ENCODE measurements around the gene FKBP15.
"Not testable (repeated sequence)": the region's sequence is repeated elsewhere in the genome, so short reads cannot be mapped to it uniquely, and the experiment has no call there.

Gene FKBP15

DNA sequence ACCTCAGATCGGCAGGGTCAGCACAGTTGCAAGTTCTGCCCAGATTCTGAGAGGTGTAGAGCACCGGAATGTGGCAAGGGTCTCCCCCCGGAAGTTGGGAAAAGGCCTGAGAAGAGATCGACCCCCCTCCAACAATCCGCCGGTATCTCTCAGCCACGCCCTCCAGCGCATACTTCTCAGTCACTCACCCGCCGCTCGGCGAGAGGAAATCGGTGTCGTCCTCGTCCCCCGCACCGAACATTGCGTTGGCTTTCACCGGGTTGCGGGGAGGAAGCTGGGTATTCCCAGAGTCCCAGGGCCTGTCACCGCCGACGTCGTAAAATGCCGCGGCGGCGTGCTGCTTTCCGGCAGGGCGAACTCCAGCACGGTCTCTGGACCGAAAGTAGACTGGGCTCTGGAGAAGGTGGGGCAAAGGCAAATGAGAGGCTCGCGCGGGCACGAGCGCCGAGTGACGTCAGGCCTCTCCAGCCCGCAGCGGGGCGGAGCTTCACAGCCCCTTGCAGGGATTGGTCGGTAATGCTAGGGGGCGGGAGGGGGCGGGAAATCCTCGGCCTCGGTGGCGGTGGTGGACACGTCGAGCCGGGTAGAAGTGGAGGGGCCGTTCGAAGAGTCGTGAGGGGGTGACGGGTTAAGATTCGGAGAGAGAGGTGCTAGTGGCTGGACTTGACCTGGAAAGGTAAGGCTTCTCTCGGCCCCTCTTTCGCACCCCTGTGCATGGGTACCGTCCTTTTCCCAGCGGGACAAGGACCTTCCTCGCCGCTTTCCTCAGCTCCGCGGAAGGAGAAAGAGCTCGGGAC lies at the start of gene FKBP15, which contains the start of gene SLC31A1:
FKBP15 (minus strand) TSS at position 275 of the 797 bp plus-strand sequence; CDS start at position 241, 34 bp downstream.
SLC31A1 (plus strand) TSS at position 542 of the 797 bp plus-strand sequence. CDS start 34,605 bp downstream, outside the sequence.
- peak; percentile 96 to 97 for DNase-seq (ENCODE audit: low read depth in 2 of 2)

GRCh38 chr9:113269871-113270270 lies 48.8 kb upstream of the FKBP15 start:
- DNase-seq (ENCODE audit: low read depth in 2 of 2) = no peak

DNA sequence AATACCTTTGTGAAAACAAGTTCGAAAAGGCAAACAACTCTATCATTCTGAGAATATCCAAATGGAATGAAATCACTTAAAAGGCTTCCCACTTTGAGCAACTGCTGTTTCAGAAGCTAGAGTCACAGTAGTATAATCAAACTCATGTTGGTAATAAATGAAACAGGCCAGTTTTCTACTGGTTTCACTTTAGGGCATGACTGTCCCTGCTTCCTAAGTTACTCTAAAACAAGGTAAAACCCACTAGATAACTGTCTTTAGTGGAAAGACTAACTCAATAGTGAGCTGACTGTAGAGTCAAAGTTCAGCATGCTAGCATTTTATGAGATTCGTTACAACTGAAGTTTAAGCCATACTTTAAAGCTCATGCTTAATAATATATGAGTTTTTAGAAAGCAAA lies 48.3 kb upstream of the FKBP15 start:
- DNase-seq (ENCODE audit: low read depth in 2 of 2) = no peak

- DNase-seq (ENCODE audit: low read depth in 2 of 2) = no peak
Measured at GRCh38 chr9:113267911-113268566, 47.0 kb upstream of the FKBP15 start.

DNA sequence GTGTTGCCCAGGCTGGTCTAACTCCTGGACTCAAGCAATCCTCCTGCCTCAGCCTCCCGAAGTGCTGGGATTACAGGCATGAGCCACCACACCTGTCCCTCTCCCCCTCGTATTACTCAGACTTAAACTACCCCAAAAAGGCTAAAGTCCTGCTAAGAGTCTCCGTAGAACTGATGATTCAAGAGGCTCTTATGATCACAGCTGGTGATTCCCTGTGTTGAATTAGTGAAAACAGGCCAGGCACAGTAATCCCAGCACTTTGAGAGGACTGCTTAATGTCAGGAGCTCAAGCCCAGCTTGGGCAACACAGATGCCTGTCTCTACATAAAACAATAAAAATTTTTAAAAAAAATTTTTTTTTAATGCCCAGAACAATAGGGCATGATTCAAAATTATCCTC lies 45.1 kb upstream of the FKBP15 start:
- no peak for DNase-seq (ENCODE audit: low read depth in 2 of 2)

- no peak for DNase-seq (ENCODE audit: low read depth in 2 of 2)
Measured at GRCh38 chr9:113261917-113262671, 41.0 kb upstream of the FKBP15 start.

- DNase-seq (ENCODE audit: low read depth in 2 of 2) = no peak
Measured at GRCh38 chr9:113258282-113258681, 37.2 kb upstream of the FKBP15 start.

- no peak for DNase-seq (ENCODE audit: low read depth in 2 of 2)
Measured at GRCh38 chr9:113257863-113258262, 36.8 kb upstream of the FKBP15 start.

DNA sequence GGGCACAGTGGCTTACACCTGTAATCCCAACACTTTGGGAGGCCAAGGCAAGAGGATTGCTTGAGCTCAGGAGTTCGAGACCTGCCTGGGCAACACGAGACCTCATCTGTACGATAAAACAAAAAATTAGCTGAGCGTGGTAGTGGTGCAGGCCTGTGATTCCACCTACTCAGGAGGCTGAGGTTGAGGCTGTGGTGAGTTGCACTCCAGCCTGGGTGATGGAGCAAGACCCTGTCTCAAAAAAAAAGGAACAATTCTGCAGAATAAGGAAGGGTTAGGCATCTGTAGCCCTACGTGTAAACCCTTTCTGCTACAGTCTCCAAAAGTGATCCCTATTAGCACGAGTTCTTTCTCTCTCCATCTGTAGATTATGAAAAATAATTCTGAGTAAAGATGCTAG lies 34.4 kb upstream of the FKBP15 start:
- no peak for DNase-seq (ENCODE audit: low read depth in 2 of 2)

- DNase-seq (ENCODE audit: low read depth in 2 of 2) = no peak
Measured at GRCh38 chr9:113254991-113255390, 33.9 kb upstream of the FKBP15 start.

- DNase-seq (ENCODE audit: low read depth in 2 of 2) = no peak
Measured at GRCh38 chr9:113250807-113251206, 29.7 kb upstream of the FKBP15 start.

DNA sequence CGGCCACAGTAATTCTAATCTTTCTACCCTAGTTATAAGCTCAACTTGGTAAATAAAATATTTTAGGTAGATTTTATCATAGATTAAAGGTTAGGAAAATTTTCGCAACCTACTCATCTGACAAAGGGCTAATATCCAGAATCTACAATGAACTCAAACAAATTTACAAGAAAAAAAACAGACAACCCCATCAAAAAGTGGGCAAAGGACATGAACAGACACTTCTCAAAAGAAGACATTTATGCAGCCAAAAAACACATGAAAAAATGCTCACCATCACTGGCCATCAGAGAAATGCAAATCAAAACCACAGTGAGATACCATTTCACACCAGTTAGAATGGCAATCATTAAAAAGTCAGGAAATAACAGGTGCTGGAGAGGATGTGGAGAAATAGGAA lies 28.6 kb upstream of the FKBP15 start:
- not testable (repeated sequence) for DNase-seq (ENCODE audit: low read depth in 2 of 2)

GRCh38 chr9:113247640-113248039 lies 26.6 kb upstream of the FKBP15 start:
- DNase-seq (ENCODE audit: low read depth in 2 of 2) = no peak

- DNase-seq (ENCODE audit: low read depth in 2 of 2) = no peak
Measured at GRCh38 chr9:113246928-113247327, 25.9 kb upstream of the FKBP15 start.

DNA sequence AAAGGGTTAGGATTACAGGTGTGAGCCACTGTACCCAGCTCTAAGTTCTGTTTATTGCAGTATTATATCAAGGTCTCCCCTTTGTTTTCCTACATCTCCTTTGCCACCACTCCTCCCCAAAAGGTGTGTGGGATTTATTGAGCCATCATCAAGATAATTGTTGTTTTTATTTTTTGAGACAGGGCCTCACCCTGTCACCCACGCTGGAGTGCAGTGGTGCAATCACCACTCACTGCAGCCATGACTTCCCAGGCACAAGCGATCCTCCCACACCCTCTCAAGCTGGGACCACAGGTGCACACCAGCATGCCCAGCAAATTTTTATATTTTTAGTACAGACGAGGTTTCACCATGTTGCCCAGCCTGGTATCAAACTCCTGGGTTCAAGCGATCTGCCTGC lies 24.8 kb upstream of the FKBP15 start:
- no peak for DNase-seq (ENCODE audit: low read depth in 2 of 2)

GRCh38 chr9:113244556-113244955 lies 23.5 kb upstream of the FKBP15 start:
- DNase-seq (ENCODE audit: low read depth in 2 of 2) = no peak

- no peak for DNase-seq (ENCODE audit: low read depth in 2 of 2)
Measured at GRCh38 chr9:113241161-113241560, 20.1 kb upstream of the FKBP15 start.

- no peak for DNase-seq (ENCODE audit: low read depth in 2 of 2)
Measured at GRCh38 chr9:113238859-113239232, 17.8 kb upstream of the FKBP15 start.

GRCh38 chr9:113238202-113238858 lies 17.3 kb upstream of the FKBP15 start:
- DNase-seq (ENCODE audit: low read depth in 2 of 2) = no peak

DNA sequence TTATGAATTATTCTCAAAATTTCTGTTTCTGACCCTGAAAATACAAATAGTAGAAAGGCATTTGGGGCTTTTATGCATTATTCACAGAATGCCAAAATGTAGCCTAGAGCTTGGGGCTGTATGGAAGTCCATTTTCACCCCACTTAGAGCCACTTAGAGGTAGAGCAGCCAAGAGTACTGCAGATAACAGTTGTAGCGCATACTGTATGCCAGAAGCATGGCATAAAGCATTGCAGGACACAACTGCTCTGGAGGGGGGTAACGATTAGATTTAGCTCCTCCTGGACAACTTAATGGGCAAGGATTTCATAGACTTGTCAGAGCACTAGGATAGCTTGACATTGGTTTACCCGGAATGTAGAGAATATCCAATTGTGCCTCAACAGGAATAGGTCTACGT lies 15.9 kb upstream of the FKBP15 start:
- no peak for DNase-seq (ENCODE audit: low read depth in 2 of 2)

GRCh38 chr9:113235701-113236255 lies 14.7 kb upstream of the FKBP15 start:
- not testable (repeated sequence) for DNase-seq (ENCODE audit: low read depth in 2 of 2)

DNA sequence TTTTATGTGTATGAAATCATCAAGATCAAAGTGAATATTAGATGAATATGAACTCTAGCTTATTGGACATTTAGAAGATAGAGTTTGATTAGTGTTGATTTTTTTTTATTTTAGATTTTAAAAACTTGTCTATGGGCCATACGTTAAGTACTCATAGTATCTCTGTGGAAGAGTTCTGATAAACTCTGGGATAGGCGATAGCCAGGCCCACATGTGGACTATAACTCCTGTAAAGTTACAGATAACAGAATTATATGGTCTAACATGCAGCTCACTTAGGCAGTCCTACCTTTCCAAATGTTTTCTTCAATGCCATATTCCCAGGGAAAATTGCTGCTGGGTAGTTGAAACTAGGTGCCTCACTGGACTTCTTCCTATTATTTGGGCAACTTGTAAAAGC lies 10.6 kb upstream of the FKBP15 start:
- no peak for DNase-seq (ENCODE audit: low read depth in 2 of 2)

All from stimulated activated CD8-positive, alpha-beta memory T cell treated with anti-CD3 and anti-CD28 coated beads, Interleukin-15, amount 100 ng/mL, for 48 hours (primary cell).